Measurements from ENCODE around the gene DUSP19. TPM values are rescaled to one million over a fixed set of nuclear protein-coding genes. Genes with fewer than 3 reads are reported as not detected.

Gene DUSP19
- 2.1 TPM for total RNA-seq

GRCh38 chr2:183078464-183079138 lies at the start of gene DUSP19:
Gene DUSP19 (plus strand): TSS chr2:183078747. CDS start chr2:183078934, 187 bp downstream.
- H3K27ac ChIP-seq (ENCODE audit: low read depth, low read length): peak within 1 kb of the TSS; percentile 78
- no peaks in the 10 kb centered on the region for H3K9me3 ChIP-seq (ENCODE audit: control insufficient read depth in 3 of 3, low read length in 3 of 3)
- H3K4me3 ChIP-seq (ENCODE audit: low read length in 3 of 3): peak within 1 kb of the TSS; percentile 88 to 95 (median 94)
- H3K27me3 ChIP-seq (ENCODE audit: control insufficient read depth in 3 of 3, insufficient read depth in 3 of 3, low read length in 3 of 3): no peaks in the 10 kb centered on the region
- H3K9ac ChIP-seq (ENCODE audit: low read depth in 1 of 3, low read length in 3 of 3): peak within 1 kb of the TSS; percentile 74 to 85 (median 83)
- H3K36me3 ChIP-seq (ENCODE audit: control insufficient read depth in 3 of 3, insufficient read depth in 3 of 3, low read length in 3 of 3): no peaks in the 10 kb centered on the region
- H3K4me1 ChIP-seq (ENCODE audit: control insufficient read depth in 3 of 3, insufficient read depth in 3 of 3, low read length in 3 of 3): no peaks in the 10 kb centered on the region

- H3K4me1 ChIP-seq (ENCODE audit: control insufficient read depth in 3 of 3, insufficient read depth in 3 of 3, low read length in 3 of 3): peaks cover 16 to 34% (median 25%) of the 10 kb centered on the region in 3 donors
- no peak overlapping the region for H3K9ac ChIP-seq (ENCODE audit: low read depth in 1 of 3, low read length in 3 of 3)
- no peak overlapping the region for H3K4me3 ChIP-seq (ENCODE audit: low read length in 3 of 3)
- no peaks in the 10 kb centered on the region for H3K36me3 ChIP-seq (ENCODE audit: control insufficient read depth in 3 of 3, insufficient read depth in 3 of 3, low read length in 3 of 3)
- no peaks in the 10 kb centered on the region for H3K27me3 ChIP-seq (ENCODE audit: control insufficient read depth in 3 of 3, insufficient read depth in 3 of 3, low read length in 3 of 3)
- H3K9me3 ChIP-seq (ENCODE audit: control insufficient read depth in 3 of 3, low read length in 3 of 3): no peaks in the 10 kb centered on the region
- no peak overlapping the region for H3K27ac ChIP-seq (ENCODE audit: low read depth, low read length)
Measured at GRCh38 chr2:183029219-183029618, 49.3 kb upstream of the DUSP19 start.

GRCh38 chr2:183031911-183032794 lies 46.4 kb upstream of the DUSP19 start:
- Histone ChIP-seq H3K36me3 (ENCODE audit: control insufficient read depth in 3 of 3, insufficient read depth in 3 of 3, low read length in 3 of 3) (no peaks in the 10 kb centered on the region), H3K4me3 (ENCODE audit: low read length in 3 of 3) (no peak overlapping the region), H3K9me3 (ENCODE audit: control insufficient read depth in 3 of 3, low read length in 3 of 3) (no peaks in the 10 kb centered on the region), H3K27ac (ENCODE audit: low read depth, low read length) (peak overlapping the region; percentile 11), H3K9ac (ENCODE audit: low read depth in 1 of 3, low read length in 3 of 3) (no peak overlapping the region), H3K4me1 (ENCODE audit: control insufficient read depth in 3 of 3, insufficient read depth in 3 of 3, low read length in 3 of 3) (peaks cover 22 to 51% (median 34%) of the 10 kb centered on the region in 3 donors), H3K27me3 (ENCODE audit: control insufficient read depth in 3 of 3, insufficient read depth in 3 of 3, low read length in 3 of 3) (no peaks in the 10 kb centered on the region)

GRCh38 chr2:183033951-183034350 lies 44.6 kb upstream of the DUSP19 start:
- H3K27ac ChIP-seq (ENCODE audit: low read depth, low read length): no peak overlapping the region
- H3K9ac ChIP-seq (ENCODE audit: low read depth in 1 of 3, low read length in 3 of 3): no peak overlapping the region
- no peaks in the 10 kb centered on the region for H3K27me3 ChIP-seq (ENCODE audit: control insufficient read depth in 3 of 3, insufficient read depth in 3 of 3, low read length in 3 of 3)
- H3K4me1 ChIP-seq (ENCODE audit: control insufficient read depth in 3 of 3, insufficient read depth in 3 of 3, low read length in 3 of 3): peaks cover 25 to 54% (median 39%) of the 10 kb centered on the region in 3 donors
- H3K4me3 ChIP-seq (ENCODE audit: low read length in 3 of 3): no peak overlapping the region
- H3K9me3 ChIP-seq (ENCODE audit: control insufficient read depth in 3 of 3, low read length in 3 of 3): no peaks in the 10 kb centered on the region
- H3K36me3 ChIP-seq (ENCODE audit: control insufficient read depth in 3 of 3, insufficient read depth in 3 of 3, low read length in 3 of 3): no peaks in the 10 kb centered on the region

GRCh38 chr2:183034806-183035205 lies 43.7 kb upstream of the DUSP19 start:
- Histone ChIP-seq H3K27ac (ENCODE audit: low read depth, low read length) (no peak overlapping the region), H3K36me3 (ENCODE audit: control insufficient read depth in 3 of 3, insufficient read depth in 3 of 3, low read length in 3 of 3) (no peaks in the 10 kb centered on the region), H3K4me1 (ENCODE audit: control insufficient read depth in 3 of 3, insufficient read depth in 3 of 3, low read length in 3 of 3) (peaks cover 22 to 51% (median 39%) of the 10 kb centered on the region in 3 donors), H3K9me3 (ENCODE audit: control insufficient read depth in 3 of 3, low read length in 3 of 3) (no peaks in the 10 kb centered on the region), H3K4me3 (ENCODE audit: low read length in 3 of 3) (no peak overlapping the region), H3K27me3 (ENCODE audit: control insufficient read depth in 3 of 3, insufficient read depth in 3 of 3, low read length in 3 of 3) (no peaks in the 10 kb centered on the region), H3K9ac (ENCODE audit: low read depth in 1 of 3, low read length in 3 of 3) (peak overlapping the region in 2 of 3 donors; percentile 40 to 44)

- no peaks in the 10 kb centered on the region for H3K27me3 ChIP-seq (ENCODE audit: control insufficient read depth in 3 of 3, insufficient read depth in 3 of 3, low read length in 3 of 3)
- no peaks in the 10 kb centered on the region for H3K36me3 ChIP-seq (ENCODE audit: control insufficient read depth in 3 of 3, insufficient read depth in 3 of 3, low read length in 3 of 3)
- H3K4me1 ChIP-seq (ENCODE audit: control insufficient read depth in 3 of 3, insufficient read depth in 3 of 3, low read length in 3 of 3): peaks cover 22 to 47% (median 39%) of the 10 kb centered on the region in 3 donors
- peak overlapping the region; percentile 23 for H3K27ac ChIP-seq (ENCODE audit: low read depth, low read length)
- H3K9ac ChIP-seq (ENCODE audit: low read depth in 1 of 3, low read length in 3 of 3): peak overlapping the region in 2 of 3 donors; percentile 33 to 87
- H3K9me3 ChIP-seq (ENCODE audit: control insufficient read depth in 3 of 3, low read length in 3 of 3): no peaks in the 10 kb centered on the region
- H3K4me3 ChIP-seq (ENCODE audit: low read length in 3 of 3): peak overlapping the region in 1 of 3 donors; percentile 12
Measured at GRCh38 chr2:183035298-183035953, 43.1 kb upstream of the DUSP19 start.

- Histone ChIP-seq H3K27me3 (ENCODE audit: control insufficient read depth in 3 of 3, insufficient read depth in 3 of 3, low read length in 3 of 3) (no peaks in the 10 kb centered on the region), H3K9me3 (ENCODE audit: control insufficient read depth in 3 of 3, low read length in 3 of 3) (no peaks in the 10 kb centered on the region), H3K9ac (ENCODE audit: low read depth in 1 of 3, low read length in 3 of 3) (peak overlapping the region; percentile 15 to 88 (median 87)), H3K27ac (ENCODE audit: low read depth, low read length) (peak overlapping the region; percentile 23), H3K4me3 (ENCODE audit: low read length in 3 of 3) (peak overlapping the region; percentile 17 to 92 (median 41)), H3K36me3 (ENCODE audit: control insufficient read depth in 3 of 3, insufficient read depth in 3 of 3, low read length in 3 of 3) (no peaks in the 10 kb centered on the region), H3K4me1 (ENCODE audit: control insufficient read depth in 3 of 3, insufficient read depth in 3 of 3, low read length in 3 of 3) (peaks cover 22 to 43% (median 39%) of the 10 kb centered on the region in 3 donors)
Measured at GRCh38 chr2:183035954-183036669, 42.4 kb upstream of the DUSP19 start.

- Histone ChIP-seq H3K4me1 (ENCODE audit: control insufficient read depth in 3 of 3, insufficient read depth in 3 of 3, low read length in 3 of 3) (peaks cover 18 to 33% (median 31%) of the 10 kb centered on the region in 3 donors), H3K36me3 (ENCODE audit: control insufficient read depth in 3 of 3, insufficient read depth in 3 of 3, low read length in 3 of 3) (no peaks in the 10 kb centered on the region), H3K9me3 (ENCODE audit: control insufficient read depth in 3 of 3, low read length in 3 of 3) (no peaks in the 10 kb centered on the region), H3K27me3 (ENCODE audit: control insufficient read depth in 3 of 3, insufficient read depth in 3 of 3, low read length in 3 of 3) (no peaks in the 10 kb centered on the region), H3K9ac (ENCODE audit: low read depth in 1 of 3, low read length in 3 of 3) (peak overlapping the region; percentile 87 to 92 (median 88)), H3K4me3 (ENCODE audit: low read length in 3 of 3) (peak overlapping the region; percentile 75 to 92 (median 77)), H3K27ac (ENCODE audit: low read depth, low read length) (peak overlapping the region; percentile 94)
Measured at GRCh38 chr2:183037074-183037552, 41.4 kb upstream of the DUSP19 start.
